K562 (cell line): ENCODE measurements around the gene DIP2B. TPM values are rescaled to one million over a fixed set of nuclear protein-coding genes. Genes with fewer than 3 reads are reported as not detected.

ENCODE experiments used
- ATAC-seq: fragments of 200-7000 bp; cut with Tn5 transposase; 3 replicates; pipeline ENCODE4 v1.9.1; 2020; ENCODE audit warnings: moderate library complexity
- BruUV-seq: library from RNA; stranded (reverse); fragments of 400-500 nt; replicated peaks from 2 replicates; lab custom pipeline; 2021; lab: Mats Ljungman, UMichigan
- CTCF ChIA-PET: fragments of 300-600 bp; formaldehyde crosslinking; extraction: SDS; loops from one replicate; lab custom pipeline; 2021; ENCODE audit warnings: low intra/inter-chr PET ratio; lab: Yijun Ruan, JAX
- POLR2A ChIA-PET: fragments of 300-600, 350-650 bp; sonication (Branson Sonifier 250); formaldehyde crosslinking; extraction: SDS; loops from one replicate; lab custom pipeline; 2021; ENCODE audit warnings: antibody characterized with exemption, inconsistent platforms; lab: Yijun Ruan, JAX
- DNase-seq, 4 experiments: peaks; one replicate each; pipeline versions ENCODE4 v3.0.0 to v3.0.0-alpha.2; 2011 to 2018; ENCODE audit warnings: low spot score in 3 of 4, mixed read lengths in 3 of 4; ENCODE audit errors: extremely low read depth in 1 of 4
- FAIRE-seq: peaks from 2 replicates; lab custom pipeline; 2011; peaks lifted over from hg19 to GRCh38; lab: Jason Lieb, UNC
- H2AFZ ChIP-seq: 2 replicates; pipeline ENCODE4 v1.6.0; 2011; ENCODE audit warnings: low read depth, low read length, control low read depth, inconsistent platforms
- H3K27ac ChIP-seq: fragments of 200-600 bp; 3 replicates; pipeline ENCODE4 v1.8.0; 2011; ENCODE audit warnings: low read depth, mild to moderate bottlenecking, control low read depth, inconsistent platforms, low read length, moderate library complexity, mixed read lengths; ENCODE audit errors: extremely low read depth
- H3K27me3 ChIP-seq, 2 experiments: fragments of 300-600 bp in 1 of 2; 2 replicates in 1 of 2; 3 replicates in 1 of 2; pipeline versions ENCODE4 v1.6.0 to v1.8.0; 2011; ENCODE audit warnings: inconsistent platforms in 2 of 2, low read length in 2 of 2, mild to moderate bottlenecking in 1 of 2, mixed read lengths in 1 of 2, moderate library complexity in 1 of 2; ENCODE audit not compliant: control insufficient read depth in 2 of 2, insufficient read depth in 2 of 2
- H3K36me3 ChIP-seq: fragments of 300-600 bp; 3 replicates; pipeline ENCODE4 v1.8.0; 2011; ENCODE audit warnings: mild to moderate bottlenecking, low read length, inconsistent platforms; ENCODE audit not compliant: control insufficient read depth, insufficient read depth
- H3K4me1 ChIP-seq, 2 experiments: fragments of 200-600 bp in 1 of 2; replicated peaks in 1 of 2; 2 replicates in 1 of 2; 3 replicates in 1 of 2; pipeline versions ENCODE4 v1.5.1 to v1.8.0; 2011; ENCODE audit warnings: inconsistent platforms in 2 of 2, low read length in 2 of 2, mild to moderate bottlenecking in 1 of 2, mixed read lengths in 1 of 2, moderate library complexity in 1 of 2; ENCODE audit not compliant: control insufficient read depth in 2 of 2, insufficient read depth in 2 of 2
- H3K4me2 ChIP-seq: 2 replicates; pipeline ENCODE4 v1.6.1; 2011; ENCODE audit warnings: low read length, control low read depth, inconsistent platforms, mixed read lengths; ENCODE audit not compliant: insufficient read depth
- H3K4me3 ChIP-seq: fragments of 200-600 bp; sonication (generic), shearing (Covaris generic); 2 replicates; pipeline ENCODE4 v1.5.1; 2016; ENCODE audit warnings: control low read depth, inconsistent platforms
- H3K79me2 ChIP-seq: fragments of 200-600 bp; 3 replicates; pipeline ENCODE4 v1.8.0; 2011; ENCODE audit warnings: low read length, inconsistent platforms; ENCODE audit not compliant: control insufficient read depth, insufficient read depth
- H3K9ac ChIP-seq, 2 experiments: 2 replicates each; pipeline versions ENCODE4 v1.6.0 to v1.6.1; 2011; ENCODE audit warnings: low read depth in 2 of 2, low read length in 2 of 2, control low read depth in 1 of 2, inconsistent platforms in 1 of 2, mild to moderate bottlenecking in 1 of 2, mixed read lengths in 1 of 2; ENCODE audit not compliant: insufficient read depth in 1 of 2
- H3K9me1 ChIP-seq: one replicate; pipeline ENCODE4 v1.6.0; 2011; ENCODE audit warnings: inconsistent platforms, mild to moderate bottlenecking, low read length, moderate library complexity; ENCODE audit not compliant: control insufficient read depth, insufficient read depth
- H3K9me3 ChIP-seq: replicated peaks from 2 replicates; pipeline ENCODE4 v1.5.1; 2011; ENCODE audit warnings: low read depth, low read length, inconsistent platforms; ENCODE audit not compliant: control insufficient read depth, insufficient read depth
- H4K20me1 ChIP-seq: replicated peaks from 2 replicates; pipeline ENCODE4 v1.6.1; 2011; ENCODE audit warnings: low read length, inconsistent platforms, mixed read lengths; ENCODE audit not compliant: control insufficient read depth, insufficient read depth
- EGR1 ChIP-seq: fragments of 450-650 bp; conservative IDR thresholded peaks from 2 replicates; pipeline ENCODE4 v1.6.1; 2017; ENCODE audit warnings: mild to moderate bottlenecking
- SIRT6 ChIP-seq: IDR thresholded peaks from one replicate; pipeline ENCODE4 v1.6.1; 2012; ENCODE audit warnings: low read depth, mild to moderate bottlenecking, control low read depth, inconsistent platforms, low read length, moderate library complexity
- ZNF778 ChIP-seq: fragments of 450-650 bp; formaldehyde crosslinking; IDR thresholded peaks from 2 replicates; pipeline ENCODE4 v1.4.0; 2020; ENCODE audit warnings: mild to moderate bottlenecking, moderate library complexity
- WGBS: fragments of 100-300 bp; shearing (Covaris generic); methylation state at CpG from one replicate; pipeline ENCODE4 v1.1.6; 2016; ENCODE audit warnings: low coverage, mixed read lengths; ENCODE audit not compliant: insufficient coverage; ENCODE audit errors: missing lambda C conversion rate; 5-methylcytosine and 5-hydroxymethylcytosine counted together
- in situ Hi-C: fragments of 300-500 bp; cut with MboI; formaldehyde crosslinking; loops from 4 replicates; pipeline ENCODE4 v1.15.0; 2018; ENCODE audit warnings: inconsistent platforms, mixed read lengths
- intact Hi-C: fragments of 100-400 bp; cut with micrococcal nuclease; formaldehyde crosslinking; loops from 2 replicates; pipeline ENCODE4 v1.14.2; 2022
- polyA plus RNA-seq, 8 experiments: library from polyadenylated mRNA; depleted of rRNA in 4 of 8; stranded (reverse) in 5 of 8; unstranded in 3 of 8; fragments of >200 nt; fragmentation: Nextera tagmentation in 2 of 8; fragmentation: Illumina TruSeq in 1 of 8; extraction: Ambion mirVana in 2 of 8; extraction: Trizol in 1 of 8; gene quantifications; 2 replicates each; pipeline versions ENCODE4 v1.2.1 to v1.2.3, GENCODE V29; 2011 to 2014; ENCODE audit warnings: inconsistent platforms in 1 of 8, missing spikeins in 1 of 8
- total RNA-seq, 7 experiments: library from RNA; depleted of rRNA in 6 of 7; stranded (reverse); fragments of >200 nt in 6 of 7; fragmentation: Illumina TruSeq in 2 of 7; extraction: Trizol in 2 of 7; gene quantifications; 2 replicates each; pipeline versions ENCODE4 v1.2.1 to v1.2.3, GENCODE V29; 2011 to 2021; ENCODE audit warnings: low replicate concordance in 1 of 7
- TF ChIP-seq, protein P1 (sequence below): fragments of 450-650 bp; formaldehyde crosslinking; IDR thresholded peaks from 2 replicates; pipeline ENCODE4 v1.4.0; 2020; ENCODE audit warnings: mild to moderate bottlenecking, mixed read lengths

DIP2B gene
- total and polyA plus RNA-seq, 9 of the 15 experiments (the other 6 are each of a cell fraction or from before 2014, with no cell fraction given), result 4.6 to 26.1 (median 18.8) TPM

DNA sequence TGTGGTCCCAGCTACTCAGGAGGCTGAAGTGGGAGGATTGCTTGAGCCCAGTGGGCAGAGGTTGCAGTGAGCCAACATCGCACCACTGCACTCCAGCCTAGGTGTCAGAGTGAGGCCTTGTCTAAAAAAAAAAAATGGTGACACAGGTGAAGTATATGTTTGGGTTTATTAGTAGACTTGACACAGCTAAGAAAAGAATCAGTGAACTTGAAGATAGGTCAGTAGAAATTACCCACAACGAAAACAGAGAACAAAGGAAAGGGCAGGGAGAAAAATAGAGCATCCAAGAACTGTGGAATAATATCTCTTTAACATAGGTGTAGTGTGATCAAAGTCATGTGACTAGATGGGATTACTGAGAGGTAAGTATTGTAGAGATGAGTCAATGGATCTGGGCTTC lies 282.8 kb downstream of the DIP2B start:
- H3K79me2 ChIP-seq, result peaks cover 28% of the 10 kb centered on the region
- H3K9me3 ChIP-seq, result no peaks in the 10 kb centered on the region
- H3K9ac ChIP-seq, result no peak overlapping the region
- H3K4me2 ChIP-seq, result no peak overlapping the region
- FAIRE-seq, result no peak
- TF ChIP-seq, protein P1, sequence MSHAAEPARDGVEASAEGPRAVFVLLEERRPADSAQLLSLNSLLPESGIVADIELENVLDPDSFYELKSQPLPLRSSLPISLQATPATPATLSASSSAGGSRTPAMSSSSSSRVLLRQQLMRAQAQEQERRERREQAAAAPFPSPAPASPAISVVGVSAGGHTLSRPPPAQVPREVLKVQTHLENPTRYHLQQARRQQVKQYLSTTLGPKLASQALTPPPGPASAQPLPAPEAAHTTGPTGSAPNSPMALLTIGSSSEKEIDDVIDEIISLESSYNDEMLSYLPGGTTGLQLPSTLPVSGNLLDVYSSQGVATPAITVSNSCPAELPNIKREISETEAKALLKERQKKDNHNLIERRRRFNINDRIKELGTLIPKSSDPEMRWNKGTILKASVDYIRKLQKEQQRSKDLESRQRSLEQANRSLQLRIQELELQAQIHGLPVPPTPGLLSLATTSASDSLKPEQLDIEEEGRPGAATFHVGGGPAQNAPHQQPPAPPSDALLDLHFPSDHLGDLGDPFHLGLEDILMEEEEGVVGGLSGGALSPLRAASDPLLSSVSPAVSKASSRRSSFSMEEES, result peak; percentile 84
- TF ChIP-seq SIRT6, result no peak
- no peak for TF ChIP-seq EGR1
- no peak for TF ChIP-seq ZNF778 (CRISPR knock-in tag)
- TF ChIP-seq, all 486 proteins: peak for 1
- Histone ChIP-seq H3K9me1 (no peaks in the 10 kb centered on the region), H2AFZ (no peak overlapping the region), H3K27me3 (no peaks in the 10 kb centered on the region), H3K4me1 (peaks cover 0 to 4% of the 10 kb centered on the region in 2 experiments; a peak in 1 of 5 replicates), H3K36me3 (peaks cover 16% of the 10 kb centered on the region; the same call in 1 of the 3 replicates), H4K20me1 (no peaks in the 10 kb centered on the region), H3K4me3 (no peak overlapping the region), H3K27ac (no peak overlapping the region)
- in situ Hi-C loops, result no loop called here
- WGBS, result 100% methylated on average over 2 of the region's 2 CpGs
- no TSS peak for BruUV-seq
- DNase-seq, result no peak
- ChIA-PET CTCF (no interaction called here), POLR2A (interaction anchor here (0.8 to 1.6 kb wide), 2 partner anchors 23 to 278 kb away, joined by 3 read pairs; no protein-coding TSS in a partner anchor)
- intact Hi-C loops, result no loop called here
- no peak for ATAC-seq
